GM21447 (cell line): ENCODE measurements around the gene ELMO3.

Source experiments
- ATAC-seq: cut with Tn5 transposase; IDR thresholded peaks from one replicate; pipeline ENCODE4 v1.9.1; 2021; ENCODE audit not compliant: unreplicated experiment

Gene ELMO3

DNA sequence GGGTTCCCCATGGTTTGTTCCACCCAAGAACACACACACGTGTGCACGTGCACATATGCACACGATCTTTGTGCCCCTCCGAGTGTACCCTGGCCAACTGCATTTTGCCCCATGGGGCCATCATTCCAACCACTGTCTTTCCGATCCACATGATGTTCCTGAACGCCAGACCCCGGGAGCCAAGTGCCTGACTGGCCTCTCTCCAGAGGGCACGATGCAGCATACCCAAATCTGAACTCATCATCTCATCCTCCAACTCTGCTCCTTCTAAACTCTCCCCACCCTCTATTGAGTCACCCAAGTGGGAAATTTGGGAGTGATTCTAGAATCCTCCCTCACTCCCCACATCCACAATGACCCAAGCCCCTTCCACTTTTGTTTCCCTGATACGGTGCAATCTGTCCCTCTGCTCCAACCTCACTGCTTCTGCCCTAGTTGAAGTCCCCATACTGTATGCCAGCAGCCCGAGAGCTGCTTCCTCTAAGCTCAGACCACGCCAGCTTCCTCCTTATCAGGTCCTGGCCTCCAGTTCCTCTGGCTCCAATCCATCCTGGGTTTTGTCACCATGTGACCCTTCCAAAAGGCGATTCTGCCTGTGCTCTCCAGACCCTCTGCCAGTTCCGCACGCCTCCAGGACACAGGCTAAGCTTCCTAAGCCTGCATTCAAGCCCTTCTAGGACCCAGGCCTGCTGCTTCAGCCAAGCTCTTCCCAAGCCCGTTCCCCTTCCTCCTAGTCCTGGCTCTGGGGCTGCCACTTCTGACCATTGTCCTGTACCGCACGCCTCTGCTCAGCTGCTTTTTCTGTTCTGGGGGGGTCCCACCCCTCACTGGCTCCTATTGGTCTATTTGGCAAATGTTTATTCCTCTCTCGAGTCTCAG, 17.9 kb downstream of the ELMO3 start:
- no peak for ATAC-seq

DNA sequence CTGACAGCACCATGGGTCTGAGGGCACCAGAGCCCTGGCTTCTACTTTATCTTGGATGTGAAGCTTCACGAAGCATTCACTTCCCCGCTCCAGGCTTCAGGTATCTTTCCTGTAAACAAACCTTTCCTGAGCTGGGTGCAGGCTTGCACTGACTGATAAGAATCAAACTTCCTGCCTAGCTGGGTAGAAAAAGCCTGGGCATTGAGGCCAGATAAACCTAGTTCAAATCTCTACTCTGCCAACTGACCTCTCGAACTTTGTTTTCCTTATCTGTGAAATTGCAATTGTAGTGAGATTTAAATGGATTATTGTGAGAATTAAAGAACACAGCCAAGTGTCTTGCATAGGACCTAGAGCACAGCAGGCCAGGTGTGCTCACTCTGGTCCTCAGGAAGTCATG, 25.1 kb downstream of the ELMO3 start:
- no peak for ATAC-seq

DNA sequence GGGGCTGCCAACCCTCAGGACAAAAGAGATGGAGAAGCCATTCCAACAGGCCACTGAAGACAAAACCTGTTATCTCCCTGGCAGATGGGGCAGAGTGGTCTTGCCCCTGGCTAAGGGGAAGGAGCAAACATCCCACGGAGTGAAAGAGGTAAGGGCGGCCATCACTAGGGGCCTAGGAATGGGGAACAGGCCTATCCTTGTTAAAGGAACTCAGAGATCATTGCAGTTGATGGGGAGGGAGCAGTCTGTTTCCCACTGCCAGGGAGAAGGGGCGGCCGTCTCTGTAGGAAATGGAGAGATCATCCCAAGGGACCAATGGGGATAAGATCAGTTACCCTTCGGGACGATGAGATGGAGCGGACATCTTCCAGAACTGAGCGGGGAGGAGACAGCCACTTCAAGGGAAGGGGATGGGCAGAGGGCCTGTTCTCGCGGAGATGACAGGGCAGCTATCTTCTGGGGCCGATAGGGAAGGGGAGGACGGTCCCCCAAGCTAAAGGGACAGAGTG, 27.4 kb downstream of the ELMO3 start:
- ATAC-seq = no peak

DNA sequence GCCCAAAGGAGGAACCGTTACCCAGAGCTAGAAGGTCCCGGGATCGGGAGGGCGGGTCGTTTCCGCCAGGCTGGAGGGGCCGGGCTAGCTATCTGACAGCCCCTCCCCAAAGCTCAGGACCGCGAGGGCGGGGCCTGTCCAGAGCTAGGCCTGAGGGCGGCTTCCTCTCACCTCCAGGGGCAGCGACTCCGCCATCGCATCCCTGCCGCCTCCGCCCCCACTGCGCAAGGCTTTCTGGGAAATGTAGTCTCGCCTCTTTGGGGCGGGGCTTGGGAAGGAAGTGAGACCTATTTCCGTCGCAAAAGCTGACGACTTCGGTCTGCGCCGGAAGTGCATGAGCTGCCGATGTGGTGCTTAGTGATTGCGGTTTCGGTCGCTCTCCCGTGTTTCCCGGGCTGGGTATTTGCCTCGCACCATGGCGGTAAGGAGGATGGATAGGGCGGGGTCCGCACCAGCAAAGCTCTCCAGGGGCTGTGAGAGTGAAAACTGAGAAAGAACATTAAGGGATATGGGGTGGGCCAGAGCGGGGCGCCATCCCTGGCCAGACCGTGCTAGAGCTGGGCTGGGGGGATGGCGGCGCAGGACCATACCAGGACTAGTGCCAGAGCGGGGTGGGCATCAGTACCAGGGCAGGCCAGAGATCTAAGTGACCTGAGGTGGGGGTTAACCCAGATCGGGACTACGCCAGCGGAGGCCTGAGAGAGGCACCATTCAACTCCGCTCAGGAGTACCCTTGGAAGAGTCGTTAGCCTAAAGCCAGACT, 28.1 kb downstream of the ELMO3 start, which contains the start of gene TMEM208:
TSS of gene TMEM208 (plus strand) at position 327 of the 763 bp plus-strand sequence. CDS start at position 416, 89 bp downstream.
- ATAC-seq = peak; percentile 88

DNA sequence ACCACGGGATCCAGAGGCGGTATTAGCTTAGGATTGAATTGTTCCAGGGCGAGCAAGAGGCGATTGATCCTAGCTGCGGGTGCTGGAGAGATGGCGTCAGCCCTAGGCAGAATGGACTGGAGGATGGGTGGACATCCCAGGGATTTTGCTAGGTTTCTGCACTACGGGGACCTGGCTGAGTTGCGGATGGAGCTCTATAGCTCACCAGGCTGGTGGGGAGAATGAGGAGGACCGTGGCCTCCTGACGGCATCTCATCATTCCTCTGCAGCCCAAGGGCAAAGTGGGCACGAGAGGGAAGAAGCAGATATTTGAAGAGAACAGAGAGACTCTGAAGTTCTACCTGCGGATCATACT, 28.6 kb downstream of the ELMO3 start:
- ATAC-seq = no peak

DNA sequence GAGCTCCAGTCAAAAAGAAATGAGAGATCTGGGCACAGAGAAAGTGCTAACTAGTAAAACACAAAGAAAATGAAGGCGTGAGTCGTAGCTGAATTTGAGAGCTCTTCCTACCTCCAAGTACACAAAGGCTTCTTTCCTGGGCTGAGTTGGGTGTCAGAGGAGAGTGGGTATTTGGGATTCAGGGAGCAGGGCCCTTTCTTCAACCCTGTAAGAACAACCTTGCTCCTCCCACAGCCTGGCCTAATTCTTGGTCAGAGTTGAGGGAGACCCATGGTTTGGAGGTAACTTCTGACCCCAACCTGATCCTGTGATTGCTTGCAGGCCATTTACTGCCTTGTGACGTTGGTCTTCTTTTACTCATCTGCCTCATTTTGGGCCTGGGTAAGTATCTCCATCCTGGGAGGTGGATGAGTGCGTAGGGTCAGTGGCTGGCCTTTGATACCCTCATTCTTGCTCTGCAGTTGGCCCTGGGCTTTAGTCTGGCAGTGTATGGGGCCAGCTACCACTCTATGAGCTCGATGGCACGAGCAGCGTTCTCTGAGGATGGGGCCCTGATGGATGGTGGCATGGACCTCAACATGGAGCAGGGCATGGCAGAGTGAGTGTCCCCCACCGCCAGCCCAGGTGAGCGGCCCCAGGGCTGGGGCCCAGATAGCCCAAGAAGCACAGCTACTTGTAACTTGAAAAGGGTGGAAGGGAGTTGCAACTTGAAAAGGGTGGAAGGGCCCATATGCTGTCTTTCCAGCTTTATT, 29.3 kb downstream of the ELMO3 start:
- ATAC-seq = no peak

DNA sequence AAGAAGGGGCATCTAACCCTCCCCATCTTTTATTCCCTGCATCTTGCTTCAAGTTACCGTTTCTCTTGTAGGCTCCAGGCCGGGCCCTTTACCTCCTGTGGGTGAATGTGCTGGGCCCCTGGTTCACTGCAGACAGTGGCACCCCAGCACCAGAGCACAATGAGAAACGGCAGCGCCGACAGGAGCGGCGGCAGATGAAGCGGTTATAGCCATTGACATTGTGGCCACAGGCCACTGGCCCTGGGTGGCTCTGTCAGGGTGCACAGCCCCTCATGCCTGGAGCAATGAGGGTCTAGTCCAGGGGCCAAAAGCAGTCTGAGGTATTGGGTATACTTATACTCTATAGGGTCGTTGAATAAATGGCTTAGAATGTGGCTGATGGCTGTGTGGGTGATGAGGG, 30.0 kb downstream of the ELMO3 start:
- ATAC-seq = no peak

DNA sequence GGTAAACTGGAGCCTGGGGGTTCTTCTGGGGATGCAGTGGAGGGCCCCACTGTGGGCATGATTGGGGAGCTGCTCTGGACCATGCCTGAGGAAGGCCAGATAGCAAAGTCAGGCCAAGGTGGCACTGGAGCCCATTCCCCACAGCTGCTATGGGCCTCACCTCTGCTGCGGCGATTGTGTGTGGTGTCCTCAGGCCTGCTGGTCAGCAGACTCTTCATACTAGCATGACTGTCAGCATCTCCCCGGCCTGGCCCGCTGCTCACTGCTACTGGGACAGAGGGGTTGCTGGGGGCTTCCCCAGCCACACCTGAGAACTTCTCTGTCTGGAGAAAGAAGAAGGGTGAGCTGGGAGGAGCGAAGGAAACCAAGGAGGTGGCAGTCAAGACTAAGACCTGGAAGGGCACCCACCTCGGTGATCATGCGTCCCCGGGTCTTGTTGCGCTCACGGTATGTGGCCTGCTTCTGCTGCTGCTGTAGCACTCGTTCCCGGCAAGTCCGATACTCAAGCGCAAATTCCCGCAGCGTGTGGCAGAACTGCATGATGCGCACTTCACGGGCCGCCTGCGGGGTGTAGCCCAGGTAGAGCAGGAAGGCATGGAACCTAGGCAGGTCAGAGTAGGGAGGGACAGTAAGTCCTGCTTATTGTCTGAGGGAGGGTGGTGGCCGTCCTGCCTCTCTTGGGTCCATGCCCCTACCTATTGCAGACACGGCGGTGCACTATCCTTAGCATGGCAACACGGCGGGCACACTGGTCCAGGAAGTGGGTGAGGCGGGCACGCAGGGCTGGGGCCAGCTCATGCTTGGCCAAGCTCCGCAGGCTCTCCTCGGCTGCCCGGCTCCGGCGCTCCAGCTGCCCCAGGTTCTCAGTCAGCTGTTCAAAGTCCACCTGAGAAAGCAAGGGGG, 31.2 kb downstream of the ELMO3 start:
- ATAC-seq = no peak

DNA sequence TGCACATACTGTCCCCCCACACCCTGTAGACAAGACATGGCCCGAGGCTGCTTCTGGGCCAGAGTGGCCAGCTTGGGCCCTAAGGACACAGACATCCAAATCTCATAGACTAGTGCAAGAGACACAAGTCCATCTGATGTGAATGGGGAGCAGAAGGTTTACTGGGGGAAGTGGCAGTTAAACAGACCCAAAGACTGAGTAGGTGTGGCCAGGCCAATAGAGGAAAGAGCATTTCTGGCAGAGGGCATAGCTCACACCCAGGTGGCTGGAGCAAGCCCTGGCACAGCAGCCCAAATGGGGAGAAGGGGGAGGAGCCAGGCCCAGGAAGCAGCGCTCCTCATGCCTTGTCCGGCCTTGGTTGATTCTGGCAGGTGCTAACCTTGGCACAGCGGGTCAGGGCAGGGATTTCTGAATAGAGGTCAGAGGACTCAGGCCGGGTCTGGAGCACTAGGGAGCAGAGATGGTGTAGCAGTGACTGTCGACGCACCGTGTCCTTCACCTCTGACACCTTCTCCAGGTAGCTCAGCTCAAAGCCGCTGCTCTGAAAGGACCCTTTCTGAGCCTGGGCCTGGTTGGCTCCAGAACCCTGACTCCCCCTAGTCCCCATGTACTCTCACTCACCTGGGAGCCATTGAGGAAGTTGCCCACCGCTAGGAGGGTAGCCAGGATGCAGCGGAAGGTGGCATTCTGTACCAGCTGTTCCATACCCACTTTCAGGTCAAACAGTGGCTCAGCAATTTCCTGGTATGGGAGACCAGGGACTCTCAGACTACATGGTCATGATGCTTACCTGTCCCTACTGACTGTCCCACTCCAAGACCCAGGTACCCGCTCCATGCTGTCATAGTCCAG, 32.1 kb downstream of the ELMO3 start:
- no peak for ATAC-seq

DNA sequence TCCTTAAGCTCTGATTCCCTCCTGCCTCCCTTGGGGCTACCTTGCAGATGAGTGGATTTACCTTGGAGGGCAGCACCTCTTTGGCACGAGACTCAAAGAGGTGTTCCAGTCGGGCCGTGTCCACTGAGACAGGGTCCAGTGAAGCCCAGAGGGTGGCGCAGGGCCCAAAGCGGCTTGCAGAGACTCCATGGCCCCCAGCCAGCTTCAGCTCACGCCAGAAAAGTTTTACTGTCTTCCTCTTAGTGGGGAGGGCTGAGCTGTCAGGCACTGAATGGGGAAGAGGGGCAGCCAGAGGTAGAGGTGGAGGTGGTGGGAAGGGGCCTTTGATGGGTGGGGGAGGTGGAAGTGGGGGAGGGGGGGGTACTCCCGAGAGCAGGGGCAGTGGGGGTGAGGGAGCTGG, 34.7 kb downstream of the ELMO3 start:
- ATAC-seq = no peak

DNA sequence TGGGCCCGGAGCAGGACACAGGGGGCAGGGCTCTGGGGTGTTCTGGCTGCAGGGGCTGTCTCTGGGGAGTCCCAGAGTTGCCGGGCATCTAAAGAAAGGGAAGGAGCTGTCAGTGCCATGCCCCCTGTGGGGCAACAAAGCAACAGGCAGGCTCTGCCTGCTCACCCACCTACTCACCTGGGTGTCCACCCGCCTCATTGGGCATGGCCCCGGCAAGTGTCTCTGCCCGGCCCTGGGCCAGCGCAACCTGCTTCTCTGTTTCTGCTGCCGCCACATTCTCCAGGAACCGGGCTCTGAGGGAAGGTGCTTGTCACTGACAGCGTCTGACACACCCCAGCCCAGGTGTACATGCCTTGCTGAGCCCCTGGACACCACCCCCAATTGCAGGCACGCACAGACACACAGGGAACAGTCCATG, 35.3 kb downstream of the ELMO3 start:
- ATAC-seq = no peak

DNA sequence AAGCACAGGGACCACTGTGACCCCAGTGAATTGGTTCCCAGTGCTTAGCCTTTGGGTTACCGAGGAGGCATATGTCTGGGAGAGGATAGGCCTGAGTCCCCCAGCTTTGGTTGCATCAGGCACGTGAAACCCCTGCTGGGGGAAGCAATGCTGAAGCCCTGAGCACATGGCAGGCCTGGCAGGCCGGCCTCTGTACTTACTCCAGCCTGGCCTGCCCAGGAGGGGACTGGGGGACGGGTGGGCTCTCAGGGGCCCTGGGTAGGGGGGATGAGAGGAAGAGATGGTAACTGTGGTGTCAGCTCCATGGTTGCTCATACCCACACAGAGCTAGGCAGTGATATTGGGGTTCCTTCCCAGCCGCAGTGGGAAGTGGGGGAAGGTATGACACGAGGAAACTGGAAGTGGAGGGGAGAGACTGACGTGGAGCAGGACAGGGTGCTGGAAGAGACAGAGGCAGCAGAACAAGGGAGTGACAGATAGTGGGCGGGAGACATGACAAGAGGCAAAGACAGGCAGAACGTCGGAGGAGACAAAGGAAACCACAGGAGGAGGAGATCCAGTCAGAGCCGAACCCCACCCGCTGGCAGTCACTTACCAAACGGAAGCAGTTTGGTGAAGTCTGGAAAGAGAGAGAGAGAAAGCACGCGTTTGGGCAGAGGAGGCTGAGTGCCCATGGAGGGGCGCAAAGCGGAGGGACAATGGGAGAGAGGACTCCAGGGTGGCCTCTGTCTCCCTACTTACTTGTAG, 37.1 kb downstream of the ELMO3 start:
- no peak for ATAC-seq

DNA sequence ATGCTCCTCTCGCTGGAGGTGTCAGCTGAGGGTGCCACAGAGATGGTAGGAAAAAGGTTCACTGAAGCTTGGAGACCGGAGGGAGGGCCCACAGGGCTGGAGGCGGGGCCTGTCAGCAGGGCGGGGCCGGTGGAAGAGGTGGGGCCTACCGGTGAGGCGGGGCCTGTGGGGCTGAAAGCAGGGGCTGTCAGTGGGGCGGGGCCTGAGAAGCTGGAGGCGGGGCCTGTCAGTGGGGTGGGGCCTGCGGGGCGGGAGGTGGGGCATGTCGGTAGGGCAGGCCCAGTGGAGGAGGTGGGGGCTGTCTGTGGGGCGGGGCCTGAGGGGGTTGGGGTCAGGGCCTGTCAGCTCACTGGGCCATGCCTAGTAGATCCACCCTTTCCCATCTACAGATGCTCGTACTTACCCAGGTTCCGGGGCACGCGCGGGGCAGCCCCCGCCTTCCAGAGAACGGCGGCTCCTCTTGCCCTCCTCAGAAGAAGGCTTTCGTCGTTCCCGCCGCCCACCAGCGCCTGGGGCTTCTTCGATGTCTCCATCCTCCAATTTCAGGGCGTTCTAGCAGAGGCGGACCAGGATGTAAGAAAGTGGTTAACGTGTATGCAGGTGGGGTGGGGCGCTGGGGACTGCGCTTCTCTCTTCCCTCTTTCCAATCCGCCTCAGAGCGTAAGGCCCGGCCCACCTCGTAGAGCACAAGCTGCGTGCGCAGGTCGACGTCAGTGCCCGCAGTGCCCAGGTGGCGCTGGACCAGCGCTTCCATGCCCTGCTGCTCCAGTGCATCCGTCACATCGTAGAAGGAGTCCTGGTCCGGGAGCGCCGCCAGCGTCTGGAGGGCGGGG, 37.8 kb downstream of the ELMO3 start:
- no peak for ATAC-seq

DNA sequence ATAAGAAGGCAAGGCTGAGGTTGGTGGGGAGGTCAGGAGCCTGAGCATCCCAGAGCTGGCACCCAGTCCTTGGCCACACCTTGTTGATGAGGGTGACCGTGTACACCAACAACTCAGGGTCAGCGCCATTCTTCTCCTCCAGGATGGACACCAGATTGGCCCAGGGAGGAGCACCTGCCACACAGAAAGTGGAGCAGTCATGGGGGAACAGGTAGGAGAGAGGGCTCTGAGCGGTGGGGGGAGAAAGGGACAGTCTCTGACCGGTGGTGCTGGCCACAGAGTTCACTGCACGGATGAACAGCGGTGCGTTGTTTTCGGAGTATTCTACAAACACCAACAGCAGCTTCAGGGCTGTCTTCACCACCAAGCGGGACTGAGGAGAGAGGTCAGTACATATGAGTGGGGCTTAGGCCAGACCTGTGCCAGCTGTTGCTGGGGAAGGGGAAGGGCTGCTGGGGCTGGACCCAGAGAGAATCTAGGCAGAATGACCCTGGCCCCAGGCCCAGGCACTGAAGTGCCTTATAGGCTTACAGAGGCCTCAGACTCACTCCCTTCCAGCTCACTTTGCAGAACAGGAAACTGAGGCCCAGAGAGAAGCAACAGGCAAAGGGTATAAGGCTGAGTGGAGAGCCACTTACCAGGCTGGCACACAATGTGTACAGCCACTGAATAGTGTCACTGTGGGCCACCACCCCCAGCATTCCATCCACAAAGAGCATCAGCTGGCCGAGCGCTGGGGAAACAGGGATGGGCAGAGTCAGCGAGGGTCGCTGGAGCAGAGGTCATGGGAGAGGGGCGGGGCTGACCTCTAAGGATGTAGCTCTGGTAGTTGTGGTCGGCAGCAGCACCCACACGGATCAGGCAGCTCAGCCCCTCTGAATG, 38.7 kb downstream of the ELMO3 start:
- ATAC-seq = no peak

DNA sequence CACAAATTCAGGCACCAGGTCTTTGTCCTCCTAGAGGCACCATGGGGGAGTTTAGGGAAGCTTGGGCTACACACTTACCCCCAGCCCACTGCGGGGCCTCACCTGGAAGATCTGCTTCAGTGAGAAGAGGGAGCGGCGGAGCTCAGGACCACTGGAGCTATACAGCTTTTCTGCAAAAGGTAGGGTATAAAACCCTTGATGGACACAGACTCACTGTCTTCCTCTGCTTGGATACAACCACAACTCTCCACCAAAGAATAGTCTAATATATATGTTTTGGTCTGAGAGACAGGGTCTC, 39.3 kb downstream of the ELMO3 start:
- ATAC-seq = no peak

DNA sequence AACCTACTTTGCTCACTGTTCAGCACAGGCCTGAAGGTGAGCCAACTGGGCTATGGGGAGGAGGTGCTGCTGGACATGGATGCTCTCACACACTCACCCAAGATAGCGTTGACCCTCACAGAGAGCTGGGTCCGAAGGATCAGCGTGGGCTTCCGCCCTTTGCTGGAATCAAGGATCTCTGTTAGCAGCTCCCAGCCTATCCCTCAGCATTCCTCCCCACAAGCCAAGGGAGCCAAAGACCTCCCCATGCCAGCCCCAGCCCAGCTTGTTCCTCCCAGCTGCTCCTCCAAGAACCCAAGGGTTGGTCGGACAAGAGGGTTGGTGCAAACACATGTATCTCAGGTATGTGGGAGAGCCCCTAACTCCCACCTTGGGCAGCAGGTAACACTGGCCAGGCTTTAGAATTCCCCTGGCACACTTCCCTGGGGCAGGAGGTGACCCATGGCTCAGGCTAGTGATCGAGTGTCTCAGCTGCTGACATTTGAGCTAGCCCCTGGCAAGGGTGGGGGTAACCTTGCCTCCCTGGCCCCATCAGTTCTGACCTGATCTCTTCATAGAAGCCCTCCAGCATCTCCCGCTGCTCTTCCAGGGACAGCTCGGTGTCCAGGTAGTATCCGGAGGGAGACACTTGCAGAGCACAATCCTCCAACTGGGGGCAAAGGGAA, 40.0 kb downstream of the ELMO3 start:
- ATAC-seq = no peak

DNA sequence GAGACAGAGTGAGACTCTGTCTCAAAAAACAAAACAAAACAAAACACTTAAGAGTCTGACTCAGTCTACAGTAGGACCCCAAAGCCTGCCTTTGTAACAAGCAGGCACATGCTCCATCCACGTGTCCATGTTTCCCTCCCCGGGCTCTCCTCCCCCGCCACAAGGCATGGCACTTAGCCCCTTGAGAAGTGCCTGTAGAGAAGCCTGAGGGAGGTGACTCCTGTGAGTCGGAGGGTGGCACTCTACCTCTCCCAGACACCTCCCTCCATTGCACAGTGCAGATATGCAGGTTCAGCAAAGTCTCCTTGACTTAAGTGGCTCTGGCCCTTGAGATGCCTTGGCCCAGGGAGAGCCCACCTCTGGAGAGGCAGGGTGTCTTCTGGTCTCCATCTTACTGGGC, 41.6 kb downstream of the ELMO3 start:
- no peak for ATAC-seq
